Psoas muscle (tissue), 8 donors: ENCODE results near the gene NPIPA3. TPM values are rescaled to one million over a fixed set of nuclear protein-coding genes. Genes with fewer than 3 reads are reported as not detected.
"Not testable (repeated sequence)": the region's sequence is repeated elsewhere in the genome, so short reads cannot be mapped to it uniquely, and the experiment has no call there.

Source experiments
- ATAC-seq, 4 donors: fragments of 200-7000 bp; cut with Tn5 transposase; one replicate each; pipeline ENCODE4 v1.9.1; 2020; ENCODE audit warnings: moderate library complexity in 3 of 4, mild to moderate bottlenecking in 2 of 4
- DNase-seq, 2 donors: peaks; one replicate each; pipeline ENCODE4 v3.0.0-alpha.2; 2020
- H3K27ac ChIP-seq: fragments of 200-600 bp; one replicate; pipeline ENCODE4 v1.8.0; 2022
- H3K27me3 ChIP-seq, 3 donors: fragments of 200-600 bp in 1 of 3; one replicate each; pipeline versions ENCODE4 v1.6.1 to v1.8.0; 2013 to 2022; ENCODE audit warnings: low read length in 2 of 3, mild to moderate bottlenecking in 2 of 3, moderate library complexity in 1 of 3; ENCODE audit not compliant: insufficient read depth in 3 of 3
- H3K36me3 ChIP-seq, 2 donors: fragments of 200-600 bp in 1 of 2; one replicate each; pipeline versions ENCODE4 v1.6.1 to v1.8.0; 2013 to 2022; ENCODE audit warnings: low read depth in 1 of 2, mild to moderate bottlenecking in 1 of 2, moderate library complexity in 1 of 2; ENCODE audit not compliant: insufficient read depth in 1 of 2
- H3K4me1 ChIP-seq: fragments of 200-600 bp; one replicate; pipeline ENCODE4 v1.8.0; 2022
- H3K4me3 ChIP-seq: fragments of 200-600 bp; one replicate; pipeline ENCODE4 v1.8.0; 2022; ENCODE audit warnings: mild to moderate bottlenecking
- H3K9me3 ChIP-seq: fragments of 200-600 bp; one replicate; pipeline ENCODE4 v1.8.0; 2022
- WGBS, 3 donors: extraction: QIAGEN DNeasy Blood & Tissue Kit; methylation state at CpG; one replicate each; pipeline versions ENCODE4 v1.1.6 to v1.1.7; 2013; 5-methylcytosine and 5-hydroxymethylcytosine counted together
- intact Hi-C, 2 donors: fragments of 100-400 bp; cut with DNase I; formaldehyde crosslinking; loops; one replicate each; pipeline versions ENCODE4 v1.11.0 to v1.14.2; 2022
- polyA plus RNA-seq, 3 donors: library from polyadenylated mRNA; stranded (reverse); fragments of 200-250 nt; gene quantifications; one replicate each; pipeline ENCODE4 v1.2.3, GENCODE V29; 2013
- total RNA-seq, 4 donors: library from RNA; stranded (reverse); fragmentation: NEBNext Ultra II Directional in 2 of 4; extraction: Animal tissue kit (Norgen Biotek cat#: 25700) in 2 of 4; gene quantifications; one replicate each; pipeline versions ENCODE4 v1.2.1 to v1.2.4, GENCODE V29; 2021 to 2023
- donor health status: healthy with polysubstance abuse.
- donor health status: DM: no; HTN: no; CAD: no; lungs with moderate emphysema.
- donor health status: Bipolar disorder and iron deficiency.
- donor health status: healthy.
- donor health status: DM: yes; HTN: yes; CAD: no.
- donor health status: DM: no; HTN: no; CAD: no.
- donor health status: DM: no; HTN: no; CAD: no.
- donor health status: DM: yes; HTN: yes; CAD: no.

The NPIPA3 gene
- total and polyA plus RNA-seq, 7 donors = 0.90 to 4.5 (median 1.6) TPM

- ATAC-seq, intact Hi-C loops: not testable (repeated sequence)
Observed at GRCh38 chr16:14733233-14733632, 30.0 kb downstream of the NPIPA3 start.

GRCh38 chr16:14740832-14741385 is 37.7 kb downstream of the NPIPA3 start:
- DNase-seq, H3K4me1 ChIP-seq, H3K4me3 ChIP-seq, ATAC-seq, H3K27me3 ChIP-seq, H3K36me3 ChIP-seq, H3K9me3 ChIP-seq, H3K27ac ChIP-seq, intact Hi-C loops: not testable (repeated sequence)
- 41 to 57% methylated on average over 1 to 2 of the region's 10 CpGs; no CpG with 5 or more reads in 1 of the 3 donors for WGBS, 3 donors

More at GRCh38 chr16:14733233-14733632, 30.0 kb downstream of the NPIPA3 start:
- not testable (repeated sequence) for H3K27me3 ChIP-seq, H3K4me3 ChIP-seq, H3K4me1 ChIP-seq, H3K36me3 ChIP-seq, DNase-seq, H3K27ac ChIP-seq, H3K9me3 ChIP-seq
- no CpG with 5 or more reads among the region's 28 CpGs for WGBS, 3 donors

- H3K4me1 ChIP-seq, intact Hi-C loops, H3K9me3 ChIP-seq, ATAC-seq, H3K27me3 ChIP-seq, H3K4me3 ChIP-seq, H3K36me3 ChIP-seq, H3K27ac ChIP-seq, DNase-seq: not testable (repeated sequence)
- WGBS, 3 donors = no CpG with 5 or more reads among the region's 11 CpGs
Observed at GRCh38 chr16:14741794-14742193, 38.6 kb downstream of the NPIPA3 start.

GRCh38 chr16:14742273-14743128 is 39.3 kb downstream of the NPIPA3 start, which contains the start of gene NPIPA2:
NPIPA2 (plus strand) TSS chr16:14742533; CDS start chr16:14748066, 5,533 bp downstream.
- H3K36me3 ChIP-seq, H3K9me3 ChIP-seq, H3K4me1 ChIP-seq, H3K27me3 ChIP-seq, DNase-seq, intact Hi-C loops, H3K4me3 ChIP-seq, H3K27ac ChIP-seq: not testable (repeated sequence)
- WGBS, 3 donors = no CpG with 5 or more reads among the region's 73 CpGs
- peak; percentile 97 to 100 (median 100) for ATAC-seq

GRCh38 chr16:14773654-14774053 is 70.4 kb downstream of the NPIPA3 start:
- intact Hi-C loops, H3K4me3 ChIP-seq, H3K27me3 ChIP-seq, ATAC-seq, DNase-seq, H3K4me1 ChIP-seq, H3K36me3 ChIP-seq, H3K27ac ChIP-seq, H3K9me3 ChIP-seq: not testable (repeated sequence)
- no CpG with 5 or more reads among the region's 2 CpGs for WGBS, 3 donors

GRCh38 chr16:14775624-14776023 is 72.4 kb downstream of the NPIPA3 start:
- ATAC-seq = peak in 3 of 4 donors; percentile 83 to 86 (median 84)
- H3K36me3 ChIP-seq, H3K4me1 ChIP-seq, DNase-seq, H3K9me3 ChIP-seq, H3K4me3 ChIP-seq, H3K27me3 ChIP-seq, H3K27ac ChIP-seq, intact Hi-C loops: not testable (repeated sequence)
- WGBS, 3 donors = 0 to 32% (median 25%) methylated on average over 1 of the region's 2 CpGs

Other genes starting within 250 kb of the NPIPA3 start
- gene PARN, start 73.2 kb upstream of the NPIPA3 start, total RNA-seq = 10 to 100 TPM; 11.6 to 15.0 (median 14.3) TPM
- 10 to 100 TPM; 10.3 to 20.9 (median 10.3) TPM for gene PARN, start 73.2 kb upstream of the NPIPA3 start, polyA plus RNA-seq
- 10 to 100 TPM; 37.5 to 62.3 (median 45.7) TPM for gene BFAR, start 70.5 kb upstream of the NPIPA3 start, total RNA-seq
- 10 to 100 TPM; 36.0 to 63.7 (median 55.2) TPM for gene BFAR, start 70.5 kb upstream of the NPIPA3 start, polyA plus RNA-seq
- not detected for gene PLA2G10, start 9.1 kb upstream of the NPIPA3 start, total RNA-seq
- gene PLA2G10, start 9.1 kb upstream of the NPIPA3 start, polyA plus RNA-seq = not detected
- 1 to 10 TPM; 2.2 to 5.0 (median 3.9) TPM for gene NPIPA2, start 39.1 kb downstream of the NPIPA3 start, total RNA-seq
- gene NPIPA2, start 39.1 kb downstream of the NPIPA3 start, polyA plus RNA-seq = 1 to 10 TPM in 2 of 3 donors, under 1 TPM in 1; 0.20 to 3.5 (median 2.7) TPM
- 100 to 1,000 TPM in 2 of 4 donors, 10 to 100 TPM in 2; 89.4 to 158 (median 107) TPM for gene NOMO1, start 130.3 kb downstream of the NPIPA3 start, total RNA-seq
- gene NOMO1, start 130.3 kb downstream of the NPIPA3 start, polyA plus RNA-seq = 10 to 100 TPM; 34.8 to 92.9 (median 46.4) TPM
- 10 to 100 TPM; 35.9 to 58.5 (median 50.6) TPM for gene NPIPA1, start 234.0 kb downstream of the NPIPA3 start, total RNA-seq
- gene NPIPA1, start 234.0 kb downstream of the NPIPA3 start, polyA plus RNA-seq = 10 to 100 TPM; 34.0 to 55.4 (median 37.2) TPM